ENCODE results near the gene CYB5R4. TPM values are rescaled to one million over a fixed set of nuclear protein-coding genes. Genes with fewer than 3 reads are reported as not detected.

Gene CYB5R4
- total and polyA plus RNA-seq, 2 experiments from 2014 or later = 10.3 to 10.7 TPM

GRCh38 chr6:83822629-83823169, 36.8 kb upstream of the CYB5R4 start:
- Histone ChIP-seq H4K20me1 (ENCODE audit: insufficient read depth, poor library complexity, severe bottlenecking) (no peaks in the 10 kb centered on the region), H2AFZ (no peak overlapping the region), H3K9me3 (ENCODE audit: low read depth) (no peaks in the 10 kb centered on the region), H3K4me1 (ENCODE audit: insufficient read depth) (no peaks in the 10 kb centered on the region), H3K27ac (no peak overlapping the region), H3K4me2 (no peak overlapping the region), H3K4me3 (no peak overlapping the region), H3K9me2 (replicated peaks; ENCODE audit: insufficient read depth) (no peaks in the 10 kb centered on the region), H3K79me2 (no peaks in the 10 kb centered on the region), H3K27me3 (no peaks in the 10 kb centered on the region), H3K36me3 (replicated peaks; ENCODE audit: insufficient read depth, low read depth) (no peaks in the 10 kb centered on the region)
- WGBS (ENCODE audit: low lambda C conversion rate, missing lambda C conversion rate) = 87% methylated on average over 3 of the region's 3 CpGs
- TF ChIP-seq EZH2phosphoT487 (IDR thresholded peaks at IDR 0.05; ENCODE audit: low read depth, severe bottlenecking, unreplicated experiment) = no peak
- TF ChIP-seq EZH2 (IDR thresholded peaks at IDR 0.05; ENCODE audit: borderline replicate concordance) = no peak
- no peak for TF ChIP-seq CTCF (IDR thresholded peaks at IDR 0.05; ENCODE audit: poor library complexity)
- DNase-seq (ENCODE audit: low spot score) = no peak

- TF ChIP-seq EZH2 (IDR thresholded peaks at IDR 0.05; ENCODE audit: borderline replicate concordance) (no peak), CTCF (IDR thresholded peaks at IDR 0.05; ENCODE audit: poor library complexity) (no peak), EZH2phosphoT487 (IDR thresholded peaks at IDR 0.05; ENCODE audit: low read depth, severe bottlenecking, unreplicated experiment) (no peak)
- Histone ChIP-seq H3K27me3 (no peaks in the 10 kb centered on the region), H3K4me1 (ENCODE audit: insufficient read depth) (no peaks in the 10 kb centered on the region), H4K20me1 (ENCODE audit: insufficient read depth, poor library complexity, severe bottlenecking) (no peaks in the 10 kb centered on the region), H3K4me2 (peak overlapping the region; percentile 10), H3K79me2 (no peaks in the 10 kb centered on the region), H3K9me3 (ENCODE audit: low read depth) (no peaks in the 10 kb centered on the region), H3K36me3 (replicated peaks; ENCODE audit: insufficient read depth, low read depth) (no peaks in the 10 kb centered on the region), H3K27ac (no peak overlapping the region), H2AFZ (no peak overlapping the region), H3K9me2 (replicated peaks; ENCODE audit: insufficient read depth) (no peaks in the 10 kb centered on the region), H3K4me3 (no peak overlapping the region)
- peak; percentile 38 for DNase-seq (ENCODE audit: low spot score)
- WGBS (ENCODE audit: low lambda C conversion rate, missing lambda C conversion rate) = 13% methylated on average over 3 of the region's 3 CpGs
These were observed 35.1 kb upstream of the CYB5R4 start for GRCh38 chr6:83824388-83824801.

- Histone ChIP-seq H3K27ac (no peak overlapping the region), H3K4me2 (no peak overlapping the region), H3K4me3 (no peak overlapping the region), H3K9me2 (replicated peaks; ENCODE audit: insufficient read depth) (no peaks in the 10 kb centered on the region), H3K79me2 (no peaks in the 10 kb centered on the region), H3K27me3 (no peaks in the 10 kb centered on the region), H3K4me1 (ENCODE audit: insufficient read depth) (no peaks in the 10 kb centered on the region), H4K20me1 (ENCODE audit: insufficient read depth, poor library complexity, severe bottlenecking) (no peaks in the 10 kb centered on the region), H3K9me3 (ENCODE audit: low read depth) (no peaks in the 10 kb centered on the region), H3K36me3 (replicated peaks; ENCODE audit: insufficient read depth, low read depth) (no peaks in the 10 kb centered on the region), H2AFZ (no peak overlapping the region)
- no peak for DNase-seq (ENCODE audit: low spot score)
- 28% methylated on average over 2 of the region's 2 CpGs for WGBS (ENCODE audit: low lambda C conversion rate, missing lambda C conversion rate)
- TF ChIP-seq EZH2phosphoT487 (IDR thresholded peaks at IDR 0.05; ENCODE audit: low read depth, severe bottlenecking, unreplicated experiment) = no peak
- no peak for TF ChIP-seq CTCF (IDR thresholded peaks at IDR 0.05; ENCODE audit: poor library complexity)
These were observed 34.7 kb upstream of the CYB5R4 start for GRCh38 chr6:83824831-83825230.

GRCh38 chr6:83827050-83827449, 32.4 kb upstream of the CYB5R4 start:
- H2AFZ ChIP-seq = no peak overlapping the region
- 50% methylated on average over 2 of the region's 2 CpGs for WGBS (ENCODE audit: low lambda C conversion rate, missing lambda C conversion rate)

More at GRCh38 chr6:83827050-83827449, 32.4 kb upstream of the CYB5R4 start:
- TF ChIP-seq EZH2phosphoT487 (IDR thresholded peaks at IDR 0.05; ENCODE audit: low read depth, severe bottlenecking, unreplicated experiment) (no peak), CTCF (IDR thresholded peaks at IDR 0.05; ENCODE audit: poor library complexity) (no peak), EZH2 (IDR thresholded peaks at IDR 0.05; ENCODE audit: borderline replicate concordance) (no peak)
- H3K79me2 ChIP-seq = no peaks in the 10 kb centered on the region
- no peaks in the 10 kb centered on the region for H4K20me1 ChIP-seq (ENCODE audit: insufficient read depth, poor library complexity, severe bottlenecking)
- no peaks in the 10 kb centered on the region for H3K9me3 ChIP-seq (ENCODE audit: low read depth)
- H3K27ac ChIP-seq = no peak overlapping the region
- DNase-seq (ENCODE audit: low spot score) = no peak
- no peaks in the 10 kb centered on the region for H3K9me2 ChIP-seq (replicated peaks; ENCODE audit: insufficient read depth)
- no peaks in the 10 kb centered on the region for H3K27me3 ChIP-seq
- H3K4me3 ChIP-seq = no peak overlapping the region
- no peak overlapping the region for H3K4me2 ChIP-seq
- no peaks in the 10 kb centered on the region for H3K36me3 ChIP-seq (replicated peaks; ENCODE audit: insufficient read depth, low read depth)
- no peaks in the 10 kb centered on the region for H3K4me1 ChIP-seq (ENCODE audit: insufficient read depth)

All from hepatocyte (in vitro differentiated cells).